HG02759 (cell line): Measurements from ENCODE around the gene TPRG1.
"Not testable (repeated sequence)": the region's sequence is repeated elsewhere in the genome, so short reads cannot be mapped to it uniquely, and the experiment has no call there.

Source experiments
- ATAC-seq: cut with Tn5 transposase; IDR thresholded peaks from one replicate; pipeline ENCODE4 v1.9.1; 2021; ENCODE audit warnings: mild to moderate bottlenecking, moderate library complexity; ENCODE audit not compliant: unreplicated experiment

Gene TPRG1

DNA sequence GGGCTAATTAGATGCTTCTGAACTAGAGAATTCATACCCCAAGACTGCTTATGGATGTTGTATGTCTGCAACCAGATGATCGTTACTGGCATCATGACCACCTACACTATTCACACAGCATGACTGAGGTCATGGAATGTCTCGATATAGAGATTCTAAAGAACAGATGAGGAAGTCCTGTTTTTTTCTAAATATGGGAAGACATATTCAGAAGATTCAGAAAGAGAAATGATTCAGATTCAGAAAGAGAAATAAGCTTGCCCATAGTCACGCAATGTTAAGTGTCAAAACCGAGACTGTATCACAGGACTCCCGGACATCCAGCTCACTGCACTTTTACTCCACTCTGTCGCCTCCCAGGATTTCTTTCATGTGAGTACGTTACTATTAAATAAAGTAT lies 136.2 kb downstream of the TPRG1 start:
- peak; percentile 64 for ATAC-seq

DNA sequence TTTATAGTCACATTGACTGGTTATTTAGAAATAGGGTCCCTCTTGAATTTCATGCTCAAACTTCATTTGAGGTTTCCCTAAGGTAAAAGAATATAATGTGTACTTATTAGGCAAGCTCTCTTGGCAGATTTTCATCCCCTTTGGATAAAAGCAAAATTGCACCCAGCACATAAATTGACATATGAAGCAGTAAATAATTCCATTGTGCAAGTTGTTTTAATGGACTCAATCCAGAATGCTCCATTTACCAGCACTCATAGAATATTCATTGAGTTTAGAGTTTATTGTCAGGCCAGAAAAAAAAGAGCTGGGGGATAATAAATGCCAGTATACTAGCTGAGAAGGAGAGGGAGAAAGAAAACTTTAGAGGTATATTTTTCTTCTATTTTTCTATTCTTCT lies 136.8 kb downstream of the TPRG1 start:
- ATAC-seq = no peak

DNA sequence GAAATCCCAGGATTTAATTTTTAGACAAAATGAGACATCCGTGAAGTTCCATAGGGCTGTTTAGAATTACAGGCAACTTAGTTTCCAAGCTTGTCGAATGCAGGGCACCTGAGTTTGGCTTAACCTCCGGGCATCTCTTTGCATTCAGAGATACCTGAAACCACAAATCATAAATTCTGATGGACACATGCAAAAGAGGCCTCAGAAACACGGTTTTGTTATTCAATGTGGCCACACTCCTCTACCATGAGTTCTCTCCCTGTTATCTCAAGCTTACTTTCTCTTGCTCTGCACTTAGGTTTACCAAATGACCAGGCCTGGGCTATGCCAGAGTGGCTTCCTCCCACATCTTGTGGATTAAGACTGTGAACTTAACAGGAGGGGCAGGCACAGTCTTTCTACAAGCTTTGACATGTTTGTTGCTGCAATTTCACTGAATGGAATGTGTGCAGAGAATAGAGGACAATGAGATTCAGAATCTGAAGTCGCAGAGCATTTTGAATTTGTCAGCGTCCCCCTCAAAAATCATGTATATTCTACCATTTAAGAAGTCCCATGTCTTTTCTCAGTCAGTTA lies 137.7 kb downstream of the TPRG1 start:
- no peak for ATAC-seq

DNA sequence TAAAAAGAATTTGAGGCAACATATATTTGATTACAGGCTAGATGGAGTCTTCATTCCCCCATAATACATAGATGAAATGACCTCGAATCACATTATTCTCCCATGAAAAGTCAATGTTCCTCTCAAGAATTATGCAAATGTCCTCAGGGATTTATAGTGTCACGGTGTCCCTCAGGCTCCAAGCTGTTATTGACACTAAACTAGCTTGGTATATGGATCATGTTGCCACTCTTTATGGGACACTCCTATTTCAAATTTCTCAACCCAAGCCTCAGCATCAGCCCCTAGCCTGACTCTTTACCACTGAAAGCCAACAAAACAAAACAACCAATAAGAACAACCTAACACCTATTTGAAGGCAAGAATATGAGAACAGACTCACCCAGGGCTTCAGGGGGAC lies 139.8 kb downstream of the TPRG1 start:
- no peak for ATAC-seq

DNA sequence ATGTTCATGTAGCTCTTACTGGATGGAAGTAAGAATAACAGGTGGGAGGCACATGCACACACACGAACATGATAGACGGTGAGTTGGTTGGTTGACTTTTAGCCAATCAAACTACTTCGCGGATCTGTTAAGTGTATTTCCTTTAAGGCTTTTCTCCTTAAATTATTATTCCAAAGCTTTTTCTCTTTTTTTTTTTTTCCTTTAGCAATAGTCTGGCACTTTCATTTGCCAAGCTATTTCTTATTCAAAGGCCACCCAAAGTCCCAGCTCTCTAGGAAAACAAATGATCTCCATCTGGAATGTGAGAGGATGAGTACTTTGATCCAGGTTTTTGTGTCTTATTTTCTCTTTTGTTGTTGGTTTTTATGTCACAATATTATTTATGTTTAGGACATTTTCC lies 141.1 kb downstream of the TPRG1 start:
- ATAC-seq = no peak

DNA sequence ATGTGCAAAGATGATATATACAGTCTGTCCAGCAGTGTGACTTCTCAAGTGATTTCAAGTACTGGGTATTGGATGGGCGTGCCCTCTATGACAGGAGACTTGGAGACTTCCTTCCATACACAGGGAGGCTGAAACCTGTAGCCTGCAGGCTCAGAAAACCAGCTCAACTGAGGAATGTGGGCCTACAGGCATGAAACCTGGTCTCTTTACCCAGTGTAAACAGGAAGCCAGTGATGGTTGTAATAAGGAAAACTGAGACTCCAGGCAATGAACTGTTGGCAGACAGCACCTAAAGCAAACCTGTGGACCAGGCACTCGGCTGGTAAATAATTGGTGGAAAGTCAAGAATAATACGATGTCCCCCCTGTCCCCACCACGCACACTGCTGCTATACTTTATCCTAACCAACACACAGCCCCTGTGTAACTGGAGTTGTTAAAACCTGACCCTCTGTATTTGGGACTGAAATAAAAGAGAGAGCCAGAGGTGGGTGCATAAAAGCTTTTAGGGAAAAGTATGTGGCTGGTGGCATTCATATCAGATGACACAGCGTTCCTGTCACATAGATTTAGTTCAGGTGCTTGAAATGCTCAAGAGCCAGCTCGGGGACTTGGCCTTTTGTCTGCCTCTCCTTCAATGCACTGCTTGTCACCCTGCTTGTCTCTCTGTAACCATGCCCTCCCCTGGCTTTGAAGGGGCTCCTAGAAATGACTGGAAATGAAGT lies 144.7 kb downstream of the TPRG1 start:
- ATAC-seq = no peak

DNA sequence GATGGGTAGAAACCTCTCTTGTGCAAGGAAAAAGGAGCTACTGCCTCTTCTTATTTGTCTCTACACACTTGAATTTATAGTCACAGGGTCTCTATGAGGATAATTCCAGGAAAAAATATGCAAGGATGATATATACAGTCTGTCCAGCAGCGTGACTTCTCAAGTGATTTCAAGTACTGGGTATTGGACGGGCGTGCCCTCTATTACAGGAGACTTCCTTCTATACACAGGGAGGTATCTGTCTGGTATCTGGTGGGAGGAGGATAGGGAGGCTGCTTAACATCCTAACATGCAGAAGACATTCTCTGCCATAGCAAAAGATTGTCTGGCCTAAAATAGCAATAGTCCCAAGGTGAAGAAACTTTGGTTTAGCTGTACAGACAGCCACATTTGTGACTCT lies 146.1 kb downstream of the TPRG1 start:
- ATAC-seq = no peak

DNA sequence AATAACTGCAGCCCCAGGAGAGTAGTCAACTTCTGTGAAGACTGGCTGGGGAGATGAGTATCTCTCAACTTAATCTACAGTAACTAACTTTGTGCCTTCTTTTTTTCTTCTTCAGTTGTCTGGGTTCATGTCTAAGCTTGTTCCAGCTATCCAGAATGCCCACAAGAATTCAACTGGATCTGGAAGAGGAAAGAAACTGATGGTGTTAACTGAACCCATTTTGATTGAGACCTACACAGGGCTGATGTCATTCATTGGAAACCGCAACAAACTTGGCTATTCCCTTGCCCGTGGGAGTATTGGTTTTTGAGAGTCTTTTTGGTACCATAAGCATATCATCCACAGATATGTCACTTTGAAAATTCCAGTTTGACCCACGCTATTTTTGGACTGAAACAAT lies 148.7 kb downstream of the TPRG1 start:
- no peak for ATAC-seq

DNA sequence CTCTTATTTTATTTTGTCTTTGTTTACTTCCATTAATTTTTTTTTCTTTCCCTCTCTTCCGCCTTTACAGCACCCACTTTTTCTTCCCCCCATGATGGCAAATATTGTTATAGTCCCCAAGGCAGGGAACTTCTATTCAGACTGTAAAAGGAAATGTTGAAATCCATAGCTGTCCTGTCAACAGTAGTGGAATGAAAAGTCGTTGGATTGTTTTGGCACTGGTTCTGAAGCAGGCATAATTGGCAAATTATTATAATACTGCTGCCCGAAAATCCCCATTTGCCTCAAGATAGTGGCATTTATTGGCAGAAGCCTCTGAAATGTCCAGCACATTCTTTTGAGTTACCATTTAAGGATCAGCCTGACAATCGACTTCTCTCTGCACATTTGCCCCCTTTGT lies 150.6 kb downstream of the TPRG1 start:
- no peak for ATAC-seq

DNA sequence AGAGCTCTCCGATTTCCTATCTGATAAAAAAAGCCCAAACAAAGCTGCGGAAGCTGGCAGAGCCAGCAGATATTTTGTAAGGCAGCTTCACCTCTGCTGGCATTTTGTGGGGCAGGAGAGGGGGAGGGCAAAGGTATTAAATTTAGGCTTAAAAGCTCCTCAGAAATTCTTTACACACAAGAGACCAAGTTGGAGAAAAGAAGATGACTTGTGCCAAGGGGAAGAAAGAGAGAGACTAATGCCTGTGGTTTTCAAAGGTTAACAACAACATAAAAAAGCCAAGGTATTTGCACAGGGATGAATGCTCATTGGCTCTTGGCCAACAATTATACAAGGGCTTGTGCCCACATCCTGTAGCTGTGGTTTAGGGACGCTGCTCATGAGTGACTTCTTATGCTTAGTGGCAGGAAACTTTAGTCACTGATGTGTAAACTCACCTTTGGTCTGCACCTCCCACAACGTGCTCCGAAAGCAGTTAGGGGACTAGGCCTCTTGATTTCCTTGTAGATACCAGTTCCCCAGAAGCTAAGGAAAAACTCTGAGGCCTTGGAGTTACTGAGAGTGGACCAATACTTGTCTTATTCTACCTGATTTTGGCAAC lies 152.9 kb downstream of the TPRG1 start:
- ATAC-seq = peak; percentile 100

DNA sequence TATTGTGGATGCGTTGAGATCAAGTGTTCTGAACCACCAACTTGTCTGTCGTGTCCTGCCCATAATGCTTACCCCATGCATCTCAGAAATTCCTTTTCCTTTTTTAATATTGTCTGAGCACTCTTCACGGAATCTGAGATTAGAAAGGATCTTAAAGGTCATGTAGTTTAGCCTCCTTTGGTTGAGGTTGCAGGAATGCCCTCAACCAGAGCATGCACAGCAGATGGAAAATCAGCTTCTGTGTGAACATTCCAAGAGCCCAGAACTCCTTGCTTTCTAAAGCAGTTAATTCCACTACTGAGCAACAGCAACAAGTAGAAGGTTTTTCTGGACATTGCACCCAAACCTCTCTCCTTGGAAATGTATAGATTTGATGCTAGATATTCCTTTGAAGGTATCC lies 153.7 kb downstream of the TPRG1 start:
- no peak for ATAC-seq

DNA sequence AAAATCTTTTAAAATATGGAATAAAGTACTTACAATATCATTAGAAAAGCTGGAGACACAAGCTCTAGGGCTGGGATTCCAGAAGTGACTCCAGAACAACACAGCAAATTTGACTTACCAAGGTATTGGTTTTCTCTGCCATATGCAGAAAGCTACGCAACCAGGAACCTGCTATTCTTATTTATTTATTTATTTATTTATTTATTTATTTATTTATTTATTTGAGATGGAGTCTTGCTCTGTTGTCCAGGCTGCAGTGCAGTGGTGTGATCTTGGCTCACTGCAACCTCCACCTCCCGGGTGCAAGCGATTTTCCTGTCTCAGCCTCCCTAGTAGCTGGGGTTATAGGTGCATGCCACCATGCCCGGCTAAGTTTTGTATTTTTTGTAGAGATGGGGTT lies 157.9 kb downstream of the TPRG1 start:
- not testable (repeated sequence) for ATAC-seq

DNA sequence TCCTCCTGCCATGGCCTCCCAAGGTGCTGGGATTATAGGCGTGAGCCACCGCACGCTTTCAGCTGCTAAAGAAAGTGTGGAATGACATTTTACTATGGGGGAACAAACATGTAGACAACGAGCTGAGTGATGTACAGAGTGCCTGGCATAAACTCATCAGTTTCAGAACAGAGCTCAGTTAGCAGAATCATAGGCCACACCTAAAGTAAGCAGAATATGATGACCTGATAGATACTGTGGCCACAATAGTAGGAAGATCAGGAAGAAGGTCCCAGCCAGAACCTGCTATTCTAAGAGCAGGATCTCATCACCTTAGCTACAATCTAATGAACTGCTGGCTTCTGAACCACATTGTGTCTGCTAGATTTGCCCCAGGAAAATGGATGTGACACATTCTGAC lies 158.3 kb downstream of the TPRG1 start:
- ATAC-seq = no peak

DNA sequence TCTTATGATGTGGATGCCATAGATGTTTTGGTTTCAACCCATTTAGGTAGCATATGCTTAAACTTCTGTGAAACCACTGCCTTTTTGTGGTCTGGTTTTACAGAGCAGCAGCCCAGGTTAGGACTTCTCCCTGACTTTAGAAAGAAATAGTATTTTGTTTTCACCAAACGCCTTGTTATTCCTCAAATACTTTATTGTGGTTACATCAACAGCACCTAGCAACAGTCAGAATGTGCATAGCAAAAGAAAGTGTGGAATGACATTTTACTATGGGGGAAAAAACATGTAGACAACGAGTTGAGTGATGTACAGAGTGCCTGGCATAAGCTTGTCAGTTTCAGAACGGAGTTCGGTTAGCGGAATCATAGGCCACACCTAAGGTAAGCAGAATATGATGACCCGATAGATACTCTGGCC lies 159.2 kb downstream of the TPRG1 start:
- ATAC-seq = no peak

DNA sequence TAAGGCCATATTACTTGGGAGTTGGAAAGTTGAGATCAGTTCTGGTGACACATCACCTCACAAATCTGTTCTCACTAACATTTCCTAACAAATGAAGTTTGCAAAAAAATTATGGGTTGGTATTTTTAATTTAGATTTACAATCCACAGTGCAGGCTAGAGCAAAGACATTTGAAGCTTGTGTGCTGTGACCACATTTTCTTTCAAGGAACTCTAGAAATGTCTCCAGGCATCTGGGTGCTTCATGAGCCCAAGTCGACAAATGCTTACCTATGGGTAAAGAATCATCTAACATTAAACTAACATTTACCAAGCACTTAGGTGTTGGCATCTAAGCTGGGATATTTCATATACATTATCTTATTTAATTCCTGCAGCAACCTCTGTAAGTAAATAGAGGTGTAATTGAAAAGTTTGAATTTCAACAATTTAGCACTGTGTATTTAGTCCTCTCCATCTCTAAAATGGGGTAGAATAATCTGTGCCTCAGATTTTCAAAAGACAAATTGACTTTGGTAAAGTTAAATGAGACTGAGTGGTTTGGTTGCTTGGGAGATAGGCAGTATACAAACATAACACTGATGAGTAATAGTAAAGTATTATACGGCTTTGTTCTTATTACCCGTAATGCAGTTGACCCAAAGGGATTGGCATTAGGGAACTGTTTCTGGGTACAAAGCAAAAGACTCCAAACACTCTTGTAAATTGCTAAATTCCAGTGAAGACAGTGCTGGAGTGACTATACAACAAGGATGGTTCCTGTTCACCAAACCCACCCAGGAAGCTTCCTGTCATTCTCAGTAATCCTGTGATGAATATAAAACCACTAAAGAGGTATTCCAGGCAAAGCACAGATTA lies 162.5 kb downstream of the TPRG1 start:
- no peak for ATAC-seq

DNA sequence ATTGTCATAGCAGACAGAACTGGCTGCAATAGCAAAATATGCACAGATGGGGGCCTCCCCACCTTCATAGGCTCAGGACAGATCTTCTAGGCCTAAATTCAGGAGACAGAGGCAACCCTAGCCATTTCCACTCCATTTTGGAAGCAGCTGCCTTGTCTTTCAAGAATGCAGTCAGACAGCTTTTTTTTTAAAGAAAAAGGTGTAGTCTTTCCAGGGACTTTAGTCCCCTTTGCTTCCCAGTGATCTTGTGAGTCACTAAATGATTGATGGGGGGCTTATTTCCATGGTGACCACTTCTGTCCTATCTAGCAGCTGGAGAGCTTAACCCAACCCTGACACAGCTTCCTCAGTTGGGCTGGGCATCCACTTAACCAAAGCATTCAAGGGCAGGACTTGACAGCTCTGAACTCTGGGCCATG lies 165.9 kb downstream of the TPRG1 start:
- ATAC-seq = no peak

DNA sequence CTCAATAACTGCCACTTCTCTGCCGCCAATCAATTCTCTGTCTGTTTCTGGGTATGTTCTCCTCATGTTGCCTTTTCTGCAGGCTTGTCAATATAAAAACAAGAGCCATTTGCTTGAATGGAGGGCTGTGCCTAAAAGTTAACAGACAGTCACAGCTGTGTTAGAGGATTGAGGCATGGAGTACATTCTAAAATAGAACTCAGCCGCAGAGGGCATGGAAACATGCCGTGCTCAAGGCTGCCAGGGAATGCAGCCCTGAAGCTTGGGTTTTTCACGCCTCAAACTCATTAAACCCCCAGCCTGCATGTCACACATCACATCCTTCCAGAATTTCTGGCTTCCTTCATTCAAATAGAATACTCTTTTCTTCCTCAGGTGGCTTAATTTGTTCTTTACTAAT lies 166.6 kb downstream of the TPRG1 start:
- ATAC-seq = no peak

DNA sequence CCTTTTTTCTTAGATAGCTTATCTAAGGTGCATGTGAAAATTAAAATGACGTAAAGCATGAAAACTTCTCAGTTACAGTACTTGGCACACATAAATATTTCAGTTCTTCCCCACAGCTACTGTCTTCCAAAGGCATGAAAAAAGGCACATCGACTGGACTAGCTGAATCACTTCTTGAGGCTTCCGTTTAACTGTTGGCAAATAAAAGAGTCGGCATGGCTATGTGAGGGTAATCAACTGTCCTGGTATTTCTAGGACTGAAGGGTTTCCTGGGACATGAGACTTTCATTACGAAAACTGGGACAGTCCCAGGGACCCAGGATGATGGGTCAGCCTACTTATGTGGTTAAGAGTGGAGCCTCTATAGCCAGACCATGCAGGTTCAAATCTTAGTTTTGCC lies 168.2 kb downstream of the TPRG1 start:
- no peak for ATAC-seq

DNA sequence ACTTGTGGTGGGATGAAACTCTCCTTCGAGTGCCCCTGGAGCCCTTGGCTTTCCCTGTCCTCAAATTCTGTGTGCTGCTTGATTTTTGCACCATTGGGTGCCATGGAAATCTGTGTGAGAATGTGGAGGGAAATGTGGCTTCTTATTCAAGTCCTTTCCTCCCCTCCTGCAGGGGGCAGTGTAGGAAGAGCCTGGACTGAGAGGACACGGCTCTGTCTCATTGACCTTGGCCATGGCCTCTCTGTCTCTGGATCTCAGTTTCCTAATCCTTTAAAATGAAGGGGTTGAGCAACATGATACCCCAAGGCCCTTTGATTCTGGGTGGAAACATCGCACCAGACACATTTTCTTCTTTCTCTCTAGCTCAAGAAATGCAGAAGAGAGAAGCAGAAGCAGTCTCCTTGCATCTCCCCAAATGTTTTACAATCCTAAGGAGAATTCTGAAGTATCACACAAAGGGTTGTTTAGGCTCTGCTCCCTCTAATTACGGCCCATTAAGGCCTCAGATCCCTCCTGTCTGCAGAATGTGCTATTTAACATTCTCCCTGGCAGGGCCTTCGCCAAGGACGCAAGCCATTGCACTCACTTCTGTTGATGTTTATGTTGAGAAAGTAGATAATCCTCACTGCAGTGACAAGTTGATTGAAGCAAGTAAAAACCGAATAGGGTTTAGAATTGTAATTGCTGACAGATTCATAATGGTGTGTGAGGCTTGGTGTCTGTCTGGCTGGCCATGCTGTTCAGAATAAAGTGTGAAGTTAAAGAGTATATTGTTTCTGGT lies 169.1 kb downstream of the TPRG1 start:
- no peak for ATAC-seq

DNA sequence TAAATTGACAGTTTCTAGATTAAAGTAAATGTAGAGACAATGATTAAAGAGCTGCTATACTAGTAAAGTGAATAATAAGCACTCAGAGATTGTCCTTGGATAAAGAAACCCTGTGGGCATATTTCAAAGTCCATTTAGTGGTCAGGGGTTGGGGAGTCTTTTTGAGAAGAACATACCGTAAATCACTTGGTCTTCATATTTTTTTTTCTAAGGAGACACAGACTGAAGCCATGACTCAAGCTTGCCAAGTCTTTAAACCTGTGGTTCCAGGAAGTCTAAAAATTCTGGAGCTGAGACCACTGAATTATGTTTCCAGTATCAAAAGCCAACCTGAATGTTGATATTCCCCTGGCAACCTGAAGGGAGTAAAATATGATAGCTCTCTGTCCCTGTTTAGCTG lies 171.0 kb downstream of the TPRG1 start:
- no peak for ATAC-seq

DNA sequence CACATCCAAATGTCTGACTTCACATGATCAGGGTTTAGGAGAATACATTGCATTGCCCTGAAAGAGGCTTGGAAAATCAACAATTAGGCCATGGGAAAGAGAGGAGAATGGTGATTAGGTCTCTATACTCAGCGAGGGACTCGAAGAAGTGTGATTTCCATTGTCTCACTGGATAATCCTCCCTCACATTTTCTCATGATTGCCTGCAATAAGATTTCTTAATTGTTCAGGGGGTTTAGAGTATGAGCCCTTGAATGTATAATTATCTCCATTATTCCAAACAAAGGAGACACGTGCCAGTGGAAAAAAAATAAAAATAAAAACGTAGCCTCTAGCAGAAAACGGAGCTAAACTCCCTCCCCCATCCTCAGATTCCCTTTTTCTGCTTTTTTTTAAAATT lies 173.2 kb downstream of the TPRG1 start:
- no peak for ATAC-seq
